Epithelial cell of esophagus (primary cell): ENCODE measurements around the gene SMTNL1.
"Not testable (repeated sequence)": the region's sequence is repeated elsewhere in the genome, so short reads cannot be mapped to it uniquely, and the experiment has no call there.

Experiments used
- DNase-seq: peaks from one replicate; pipeline ENCODE4 v3.0.0; 2010; ENCODE audit warnings: low read depth
- H3K4me3 ChIP-seq: 2 replicates; pipeline ENCODE4 v1.5.1; 2011; ENCODE audit warnings: mild to moderate bottlenecking, low read length, control low read depth
- CTCF ChIP-seq: IDR thresholded peaks from 2 replicates; pipeline ENCODE4 v1.5.1; 2011; ENCODE audit warnings: low read depth, mild to moderate bottlenecking, low read length, control low read depth, inconsistent platforms; ENCODE audit not compliant: insufficient read depth; ENCODE audit errors: missing control alignments

SMTNL1 gene

GRCh38 chr11:57516061-57516443 is 21.3 kb upstream of the SMTNL1 start:
- peak overlapping the region; percentile 57 for H3K4me3 ChIP-seq
- TF ChIP-seq CTCF: no peak
- DNase-seq: no peak

- TF ChIP-seq CTCF: no peak
- no peak overlapping the region for H3K4me3 ChIP-seq
- DNase-seq: no peak
Observed at GRCh38 chr11:57521116-57521515, 16.3 kb upstream of the SMTNL1 start.

- no peak for TF ChIP-seq CTCF
- no peak overlapping the region for H3K4me3 ChIP-seq
- DNase-seq: no peak
Observed at GRCh38 chr11:57523419-57523818, 14.0 kb upstream of the SMTNL1 start.

- H3K4me3 ChIP-seq: no peak overlapping the region
- DNase-seq: peak; percentile 70
- peak; percentile 97 for TF ChIP-seq CTCF
Observed at GRCh38 chr11:57527056-57527631, 10.3 kb upstream of the SMTNL1 start.

- DNase-seq: peak; percentile 54
- no peak for TF ChIP-seq CTCF
- H3K4me3 ChIP-seq: no peak overlapping the region
Observed at GRCh38 chr11:57529012-57529411, 8.4 kb upstream of the SMTNL1 start.

GRCh38 chr11:57530215-57530595 is 7.2 kb upstream of the SMTNL1 start:
- DNase-seq: no peak
- H3K4me3 ChIP-seq: peak overlapping the region; percentile 99
- no peak for TF ChIP-seq CTCF

- peak; percentile 100 for DNase-seq
- TF ChIP-seq CTCF: no peak
- peak within 1 kb of the TSS; percentile 99 for H3K4me3 ChIP-seq
Observed at GRCh38 chr11:57530596-57531507, 6.5 kb upstream of the SMTNL1 start, which contains the start of gene TIMM10. Gene TIMM10 (minus strand): TSS chr11:57530754. CDS start chr11:57530189, 565 bp downstream.

GRCh38 chr11:57534449-57534848 is 2.9 kb upstream of the SMTNL1 start:
- DNase-seq, H3K4me3 ChIP-seq: not testable (repeated sequence)
